GM19238 (cell line): Measurements from ENCODE around the gene KRT79.

ENCODE experiments used
- DNase-seq: peaks from one replicate; pipeline ENCODE4 v3.0.0; 2011; ENCODE audit warnings: low spot score; ENCODE audit not compliant: insufficient read length

The KRT79 gene

DNA sequence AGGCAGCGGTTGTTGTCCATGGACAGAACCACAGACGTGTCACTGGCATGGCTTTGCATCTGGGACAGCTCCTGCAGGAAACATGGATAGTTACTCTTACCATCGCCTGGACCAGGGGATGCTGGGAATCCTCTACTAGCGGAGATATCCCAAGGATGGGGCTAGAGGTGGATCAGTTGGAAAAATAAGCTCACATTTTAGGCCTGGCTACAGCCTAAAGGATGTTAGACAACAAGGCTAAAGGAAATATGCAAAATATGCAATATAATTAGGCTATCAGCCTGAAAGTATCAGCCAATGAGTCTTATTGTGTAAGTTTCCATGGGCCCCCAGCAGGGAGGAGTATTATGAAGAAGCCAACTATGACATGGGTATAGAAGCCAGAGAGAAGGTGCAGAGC, 61.9 kb downstream of the KRT79 start:
- no peak for DNase-seq

DNA sequence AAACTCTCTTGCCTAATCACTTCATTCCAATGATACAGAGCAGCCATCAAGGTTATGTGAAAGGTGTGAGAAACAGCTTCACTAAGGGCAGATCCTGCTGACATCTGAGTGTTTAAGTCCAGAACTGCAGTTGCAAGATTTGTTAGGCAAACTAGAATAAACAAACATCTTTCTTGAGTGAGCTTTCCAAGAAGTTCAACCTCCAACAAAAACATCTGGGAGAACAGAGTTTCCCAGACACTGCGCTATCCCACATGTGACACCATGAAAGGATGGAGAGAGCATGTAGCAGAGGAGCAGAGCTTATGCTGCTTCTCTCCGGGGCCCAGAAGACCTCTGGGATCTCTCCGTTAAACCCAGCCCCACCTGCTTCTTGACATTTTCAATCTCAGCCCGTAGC, 62.6 kb downstream of the KRT79 start:
- DNase-seq, result no peak
